OCI-M1 (cell line): Measurements from ENCODE around the gene SLK.
A peak's percentile ranks its signal among the peaks of the same experiment; 100 is the strongest.

ENCODE experiments used
- DNase-seq: peaks from one replicate; lab custom pipeline; 2025; lab: John Stamatoyannopoulos, UW

SLK gene

GRCh38 chr10:104034401-104035193, 67.7 kb downstream of the SLK start:
- no peak for DNase-seq

DNA sequence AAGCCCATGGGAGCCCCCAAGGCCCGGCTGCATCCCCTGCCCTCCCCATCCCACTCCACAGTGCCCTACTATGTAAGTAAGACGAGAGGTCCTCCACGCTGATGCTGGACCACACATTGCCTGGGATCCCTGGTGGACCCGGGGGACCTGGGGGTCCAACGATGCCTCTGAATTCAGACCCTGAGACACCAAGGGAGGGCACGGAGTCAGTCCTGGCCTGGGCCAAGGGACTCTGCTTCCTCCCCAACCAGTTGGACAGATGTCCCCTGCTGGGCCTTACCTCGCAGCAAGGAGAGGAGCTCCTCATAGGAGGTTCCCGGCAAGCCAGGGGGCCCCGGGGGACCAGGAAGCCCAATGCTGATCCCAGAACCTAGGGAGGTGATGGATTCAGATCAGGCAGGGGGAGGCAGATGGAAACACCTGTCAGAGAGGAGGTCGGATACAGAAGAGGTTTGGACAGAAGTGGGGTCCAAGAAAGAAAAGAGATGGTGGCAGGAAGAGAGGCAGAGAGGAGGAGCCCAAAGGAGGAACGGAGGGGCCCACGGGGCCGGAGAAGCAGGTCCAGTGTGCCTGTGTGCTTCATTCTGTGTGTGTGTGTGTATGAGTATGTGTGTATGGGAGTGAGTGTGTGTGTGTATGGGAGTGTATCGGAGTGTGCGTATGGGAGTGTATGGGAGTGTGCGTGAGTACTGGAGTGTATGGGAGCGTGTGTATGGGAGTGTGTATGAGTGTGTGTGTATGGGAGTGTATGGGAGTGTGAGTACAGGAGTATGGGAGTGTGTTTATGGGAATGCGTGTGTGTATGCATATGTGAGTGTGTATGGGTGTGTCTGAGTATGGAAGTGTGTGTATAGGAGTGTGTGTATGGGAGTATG, 68.5 kb downstream of the SLK start:
- no peak for DNase-seq

DNA sequence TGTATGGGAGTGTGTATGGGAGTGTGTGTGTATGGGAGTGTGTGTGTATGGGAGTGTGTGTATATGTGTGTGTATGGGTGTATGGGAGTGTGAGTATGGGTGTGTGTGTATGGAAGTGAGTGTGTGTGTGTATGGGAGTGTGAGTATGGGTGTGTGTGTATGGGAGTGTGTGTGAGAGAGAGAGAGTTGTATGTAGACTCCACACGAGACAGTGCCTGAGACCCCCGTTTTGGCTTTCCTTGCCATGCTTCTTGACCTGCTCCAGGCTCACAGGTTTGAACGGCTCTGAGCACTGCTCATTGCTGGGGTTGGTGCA, 69.1 kb downstream of the SLK start:
- DNase-seq: no peak

GRCh38 chr10:104036518-104037260, 69.7 kb downstream of the SLK start:
- DNase-seq: no peak

DNA sequence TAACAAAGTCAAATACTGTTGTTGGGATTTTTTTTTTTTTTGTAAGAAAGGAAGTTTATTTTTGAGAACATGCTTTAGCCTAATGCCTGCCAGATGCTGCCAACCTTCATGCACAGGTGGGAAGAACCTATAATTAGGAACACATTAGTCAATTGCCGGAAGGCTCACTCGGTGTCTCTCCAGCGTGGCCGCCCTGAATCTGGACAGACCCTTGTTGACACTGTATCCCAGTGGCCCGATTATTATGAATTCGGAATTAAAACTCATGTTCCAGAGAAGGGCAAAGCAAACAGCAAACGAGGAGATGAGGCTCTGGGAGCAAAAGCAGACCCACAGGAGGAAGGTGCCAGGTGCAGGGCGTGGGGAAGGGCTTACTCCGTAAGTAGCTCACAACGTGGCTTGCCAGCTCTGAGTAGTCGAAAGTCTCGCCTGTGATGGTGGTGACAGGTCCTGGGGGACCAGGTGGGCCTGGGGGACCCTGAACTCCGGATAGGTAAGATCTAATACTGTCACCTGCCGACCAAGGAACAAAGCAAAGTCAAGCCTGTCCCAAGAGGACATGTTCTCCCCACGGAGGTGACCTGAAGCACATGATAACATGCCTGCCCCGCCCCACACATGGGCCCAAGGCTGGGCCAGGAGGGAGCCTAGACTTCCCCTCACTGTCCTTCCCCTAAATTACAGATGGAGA, 70.5 kb downstream of the SLK start:
- DNase-seq: no peak

DNA sequence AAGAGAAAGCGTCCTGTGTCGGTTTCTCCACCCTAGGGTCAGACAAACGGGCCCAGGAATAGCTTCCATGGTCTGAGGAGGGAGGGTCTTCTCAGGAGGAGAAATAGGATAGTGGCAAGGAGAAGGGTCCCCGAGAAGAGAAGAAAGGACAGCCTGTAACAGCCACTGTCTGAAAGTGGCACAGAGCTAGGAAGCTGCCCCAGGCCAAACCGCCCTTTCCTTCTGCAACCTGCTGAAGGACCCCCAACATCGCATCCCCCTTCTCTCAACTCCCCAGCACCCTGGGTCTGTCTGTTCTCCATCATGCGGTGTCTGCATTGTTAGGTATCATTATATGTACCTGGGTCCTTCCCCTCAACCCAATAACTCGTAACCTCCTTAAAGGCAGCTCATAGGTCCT, 71.6 kb downstream of the SLK start:
- no peak for DNase-seq

GRCh38 chr10:104038958-104039752, 72.2 kb downstream of the SLK start:
- no peak for DNase-seq

DNA sequence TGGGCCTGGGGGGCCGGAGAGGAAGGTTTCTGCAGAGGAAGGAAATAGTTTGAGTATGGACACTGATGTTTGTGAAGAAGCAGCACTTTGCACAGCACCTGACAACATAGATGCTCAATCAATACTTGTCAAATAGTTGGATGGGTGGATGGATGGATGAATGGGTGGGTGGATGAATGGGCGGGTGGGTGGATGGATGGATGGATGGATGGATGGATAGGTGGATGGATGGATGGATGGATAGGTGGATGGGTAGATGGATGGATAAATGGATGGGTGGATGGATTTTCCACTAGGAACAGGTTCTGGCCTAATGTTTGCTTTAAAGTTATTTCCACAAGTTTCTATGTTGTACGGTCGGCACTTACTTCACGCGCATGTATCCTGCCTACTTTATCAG, 73.4 kb downstream of the SLK start:
- no peak for DNase-seq

- DNase-seq: no peak
These were observed 74.2 kb downstream of the SLK start for GRCh38 chr10:104040862-104041789.

DNA sequence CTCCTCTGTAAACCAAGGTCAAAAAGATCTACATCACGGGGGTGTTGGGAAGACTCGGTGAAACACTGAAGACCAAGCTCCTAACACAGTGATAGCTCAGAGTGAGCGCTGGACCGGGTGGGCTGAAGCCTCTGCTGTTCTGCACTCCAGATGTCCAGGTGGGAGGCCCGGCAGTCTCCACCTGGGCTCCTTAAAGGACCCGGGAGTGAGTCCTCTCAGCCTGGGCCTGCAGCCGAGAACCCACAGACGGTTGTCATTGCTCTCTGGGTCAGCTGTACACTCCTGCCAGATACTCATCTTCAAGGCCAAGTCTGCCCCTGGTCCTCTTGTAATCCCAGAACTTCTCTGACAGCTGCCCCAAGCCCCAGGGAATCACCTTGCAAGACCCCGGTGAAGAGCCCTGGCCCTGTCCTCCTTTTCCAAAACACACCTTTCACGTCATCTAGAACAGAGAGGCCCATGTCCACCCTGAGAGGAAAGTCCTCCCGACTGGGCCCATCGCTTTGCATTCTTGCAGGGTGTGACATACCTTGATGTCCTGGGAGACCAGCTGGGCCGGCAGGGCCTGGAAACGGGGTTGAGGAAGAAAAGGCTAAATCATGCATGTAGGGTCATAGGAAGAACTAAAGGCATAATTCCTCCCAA, 75.1 kb downstream of the SLK start:
- no peak for DNase-seq

DNA sequence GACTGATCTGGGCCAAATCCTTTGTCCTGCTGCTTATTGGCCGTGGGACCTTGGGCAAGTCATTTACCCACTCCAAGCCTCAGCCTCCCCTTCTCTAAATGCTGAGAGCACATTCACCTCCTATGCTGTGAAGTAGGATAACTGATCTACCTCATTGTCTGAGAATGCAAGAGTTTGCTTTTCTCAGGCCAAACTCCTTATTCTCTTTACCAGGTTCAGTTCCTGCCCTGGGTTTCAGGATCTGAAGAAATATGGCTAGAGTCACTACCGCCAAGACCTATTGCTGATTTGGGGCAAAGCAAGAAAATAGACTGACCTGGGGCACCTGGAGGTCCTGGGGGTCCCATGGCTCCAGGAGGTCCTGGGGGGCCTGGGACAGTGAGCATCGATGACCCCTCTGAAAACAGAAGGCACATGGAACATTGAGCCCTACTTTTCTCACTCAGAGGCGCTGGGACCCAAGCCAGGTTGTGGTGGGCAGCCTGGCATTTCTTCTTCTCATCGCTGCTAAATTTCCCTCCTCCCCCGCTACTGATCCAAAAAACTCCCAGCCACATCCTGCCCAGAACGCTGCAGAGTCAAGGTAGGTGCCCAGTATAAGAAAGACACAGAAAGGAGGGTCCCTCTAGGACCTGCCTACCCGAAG, 76.4 kb downstream of the SLK start:
- DNase-seq: no peak

- DNase-seq: no peak
These were observed 76.9 kb downstream of the SLK start for GRCh38 chr10:104043854-104044253.

GRCh38 chr10:104045151-104046089, 78.5 kb downstream of the SLK start:
- DNase-seq: peak; percentile 40

- DNase-seq: no peak
These were observed 79.7 kb downstream of the SLK start for GRCh38 chr10:104046651-104047050.

- DNase-seq: no peak
These were observed 82.7 kb downstream of the SLK start for GRCh38 chr10:104049504-104050250.

DNA sequence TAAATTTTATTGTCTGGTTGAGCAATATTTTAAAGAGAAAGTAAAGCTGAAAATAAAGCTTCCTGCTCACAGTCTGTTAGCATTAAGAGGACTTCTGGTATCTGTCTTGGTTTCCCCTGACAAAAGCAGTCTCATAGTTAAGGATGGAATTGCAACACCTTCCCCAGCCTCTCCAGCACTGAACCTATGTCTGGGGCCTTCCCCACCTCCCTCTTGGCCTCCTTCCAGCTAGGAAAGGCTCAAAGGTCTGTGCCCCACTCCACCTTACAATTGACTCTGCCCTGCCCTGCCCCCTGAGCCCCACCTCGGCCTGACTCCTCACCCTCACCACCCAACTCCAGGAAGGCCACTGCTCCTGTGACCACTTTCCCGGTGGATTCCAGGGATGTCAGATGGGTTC, 85.5 kb downstream of the SLK start:
- DNase-seq: no peak

GRCh38 chr10:104053201-104053600, 86.3 kb downstream of the SLK start:
- DNase-seq: no peak
